Trophoblast cell (in vitro differentiated cells and primary cell): ENCODE results near the gene CCDC195.
"Not testable (repeated sequence)": the region's sequence is repeated elsewhere in the genome, so short reads cannot be mapped to it uniquely, and the experiment has no call there.

Experiments
- DNase-seq, 2 donors: peaks; one replicate each; pipeline ENCODE4 v3.0.0-alpha.2; 2016
- H2AFZ ChIP-seq: 2 replicates; pipeline ENCODE4 v1.6.1; 2013; ENCODE audit warnings: low read length, moderate library complexity, mild to moderate bottlenecking; ENCODE audit not compliant: insufficient read depth, poor library complexity
- H2AK5ac ChIP-seq: 2 replicates; pipeline ENCODE4 v1.6.1; 2013; ENCODE audit warnings: mild to moderate bottlenecking, low read length
- H2BK120ac ChIP-seq: 2 replicates; pipeline ENCODE4 v1.6.1; 2013; ENCODE audit warnings: low read length, mild to moderate bottlenecking, moderate library complexity; ENCODE audit not compliant: insufficient read depth, poor library complexity
- H2BK12ac ChIP-seq: 2 replicates; pipeline ENCODE4 v1.6.1; 2013; ENCODE audit warnings: mild to moderate bottlenecking, low read length, moderate library complexity
- H2BK5ac ChIP-seq: 2 replicates; pipeline ENCODE4 v1.6.1; 2013; ENCODE audit warnings: low read length, low read depth, moderate library complexity, mild to moderate bottlenecking; ENCODE audit not compliant: poor library complexity
- H3K14ac ChIP-seq: 2 replicates; pipeline ENCODE4 v1.6.1; 2013; ENCODE audit warnings: mild to moderate bottlenecking, low read length
- H3K18ac ChIP-seq: 2 replicates; pipeline ENCODE4 v1.6.1; 2013; ENCODE audit warnings: mild to moderate bottlenecking, low read length
- H3K23ac ChIP-seq: 2 replicates; pipeline ENCODE4 v1.6.1; 2013; ENCODE audit warnings: low read length
- H3K27ac ChIP-seq: 2 replicates; pipeline ENCODE4 v1.5.1; 2013; ENCODE audit warnings: low read depth, mild to moderate bottlenecking, inconsistent platforms, low read length, moderate library complexity
- H3K27me3 ChIP-seq: 2 replicates; pipeline ENCODE4 v1.6.1; 2013; ENCODE audit warnings: inconsistent platforms, mild to moderate bottlenecking, low read length, moderate library complexity; ENCODE audit not compliant: insufficient read depth
- H3K36me3 ChIP-seq, 2 experiments: 1 replicate in 1 of 2; 2 replicates in 1 of 2; pipeline ENCODE4 v1.6.1; 2013; ENCODE audit warnings: low read length in 2 of 2, mild to moderate bottlenecking in 2 of 2, moderate library complexity in 1 of 2; ENCODE audit not compliant: insufficient read depth in 2 of 2, control insufficient read depth in 1 of 2
- H3K4ac ChIP-seq: 2 replicates; pipeline ENCODE4 v1.6.1; 2013; ENCODE audit warnings: low read depth, mild to moderate bottlenecking, low read length, moderate library complexity
- H3K4me1 ChIP-seq, 2 experiments: 1 replicate in 1 of 2; 2 replicates in 1 of 2; pipeline ENCODE4 v1.6.1; 2013; ENCODE audit warnings: low read length in 2 of 2, mild to moderate bottlenecking in 2 of 2, moderate library complexity in 1 of 2; ENCODE audit not compliant: insufficient read depth in 2 of 2, control insufficient read depth in 1 of 2
- H3K4me2 ChIP-seq: 2 replicates; pipeline ENCODE4 v1.6.1; 2013; ENCODE audit warnings: inconsistent platforms, mild to moderate bottlenecking, low read length, moderate library complexity
- H3K4me3 ChIP-seq: 2 replicates; pipeline ENCODE4 v1.5.1; 2013; ENCODE audit warnings: mild to moderate bottlenecking, low read depth, low read length, inconsistent platforms
- H3K79me1 ChIP-seq: one replicate; pipeline ENCODE4 v1.6.1; 2013; ENCODE audit warnings: low read length
- H3K79me2 ChIP-seq: 2 replicates; pipeline ENCODE4 v1.6.1; 2013; ENCODE audit warnings: low read length, mild to moderate bottlenecking; ENCODE audit not compliant: control insufficient read depth, insufficient read depth, poor library complexity
- H3K9ac ChIP-seq: 2 replicates; pipeline ENCODE4 v1.6.1; 2013; ENCODE audit warnings: mild to moderate bottlenecking, low read length
- H3K9me3 ChIP-seq: 2 replicates; pipeline ENCODE4 v1.6.1; 2013; ENCODE audit warnings: low read depth, mild to moderate bottlenecking, control low read depth, inconsistent platforms, low read length; ENCODE audit not compliant: insufficient read depth
- H4K12ac ChIP-seq: 2 replicates; pipeline ENCODE4 v1.6.1; 2013; ENCODE audit warnings: low read depth, mild to moderate bottlenecking, low read length, moderate library complexity
- H4K8ac ChIP-seq: 2 replicates; pipeline ENCODE4 v1.6.1; 2013; ENCODE audit warnings: low read depth, mild to moderate bottlenecking, low read length, moderate library complexity
- H4K91ac ChIP-seq: one replicate; pipeline ENCODE4 v1.6.1; 2013; ENCODE audit warnings: low read depth, mild to moderate bottlenecking, low read length, moderate library complexity
- WGBS: extraction: QIAGEN DNeasy Blood & Tissue Kit; methylation state at CpG from one replicate; pipeline ENCODE4 v1.1.7; 2013; ENCODE audit warnings: missing lambda C conversion rate; ENCODE audit not compliant: insufficient read length, insufficient coverage; ENCODE audit errors: extremely low coverage; 5-methylcytosine and 5-hydroxymethylcytosine counted together

Gene CCDC195

DNA sequence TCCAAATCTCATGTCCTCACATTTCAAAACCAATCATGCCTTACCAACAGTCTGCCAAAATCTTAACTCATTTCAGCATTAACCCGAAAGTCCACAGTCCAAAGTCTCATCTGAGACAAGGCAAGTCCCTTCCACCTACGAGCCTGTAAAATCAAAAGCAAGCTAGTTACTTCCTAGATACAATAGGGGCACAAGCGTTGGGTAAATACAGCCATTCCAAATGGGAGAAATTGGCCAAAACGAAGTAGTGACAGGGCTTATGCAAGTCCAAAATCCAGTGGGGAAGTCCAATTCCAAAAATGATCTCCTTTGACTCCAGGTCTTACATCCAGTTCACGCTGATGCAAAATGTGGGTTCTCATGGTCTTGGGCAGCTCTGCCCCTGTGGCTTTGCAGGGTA is 54.5 kb downstream of the CCDC195 start:
- H3K79me1 ChIP-seq, H3K14ac ChIP-seq, H3K79me2 ChIP-seq, H3K9me3 ChIP-seq, H3K36me3 ChIP-seq, H2BK12ac ChIP-seq, H3K18ac ChIP-seq, H3K23ac ChIP-seq, H3K4ac ChIP-seq, H4K12ac ChIP-seq, H3K9ac ChIP-seq, H4K8ac ChIP-seq, H3K27me3 ChIP-seq, H2AFZ ChIP-seq, H2AK5ac ChIP-seq, H2BK120ac ChIP-seq, H3K4me3 ChIP-seq, H3K4me1 ChIP-seq, H3K27ac ChIP-seq, H4K91ac ChIP-seq, H3K4me2 ChIP-seq, H2BK5ac ChIP-seq, DNase-seq: not testable (repeated sequence)
- no CpG with 5 or more reads among the region's 5 CpGs for WGBS

DNA sequence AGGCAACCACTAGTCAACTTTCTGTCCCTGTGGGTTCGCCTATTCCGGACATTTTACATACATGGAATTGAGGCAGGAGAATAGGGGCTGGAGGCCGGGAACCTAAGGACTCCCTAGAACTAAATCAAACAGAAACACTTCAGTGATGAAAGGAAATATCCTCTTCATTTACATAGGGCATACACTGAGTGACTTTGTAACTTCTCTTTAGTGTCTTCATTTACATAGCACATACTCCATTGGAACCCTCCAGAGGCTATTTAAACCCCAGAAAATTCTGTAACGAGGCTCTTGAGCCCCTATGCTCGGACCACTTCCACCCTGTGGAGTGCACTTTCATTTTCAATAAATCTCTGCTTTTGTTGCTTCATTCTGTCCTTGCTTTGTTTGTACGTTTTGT is 56.5 kb downstream of the CCDC195 start:
- Histone ChIP-seq H3K9me3 (peaks cover 8% of the 10 kb centered on the region), H3K18ac (no peak overlapping the region), H2BK12ac (no peak overlapping the region), H3K4me1 (no peaks in the 10 kb centered on the region), H3K27ac (no peak overlapping the region), H2BK120ac (no peak overlapping the region), H4K12ac (no peak overlapping the region), H3K36me3 (no peaks in the 10 kb centered on the region), H4K8ac (no peak overlapping the region), H3K4me3 (no peak overlapping the region), H3K14ac (no peak overlapping the region), H2AK5ac (no peak overlapping the region), H2BK5ac (no peak overlapping the region), H3K9ac (no peak overlapping the region), H3K27me3 (no peaks in the 10 kb centered on the region), H3K23ac (no peak overlapping the region), H4K91ac (no peak overlapping the region), H3K4ac (no peak overlapping the region), H3K79me1 (no peaks in the 10 kb centered on the region), H3K4me2 (no peak overlapping the region), H3K79me2 (no peaks in the 10 kb centered on the region), H2AFZ (no peak overlapping the region)
- no CpG with 5 or more reads among the region's 6 CpGs for WGBS
- DNase-seq, result no peak

DNA sequence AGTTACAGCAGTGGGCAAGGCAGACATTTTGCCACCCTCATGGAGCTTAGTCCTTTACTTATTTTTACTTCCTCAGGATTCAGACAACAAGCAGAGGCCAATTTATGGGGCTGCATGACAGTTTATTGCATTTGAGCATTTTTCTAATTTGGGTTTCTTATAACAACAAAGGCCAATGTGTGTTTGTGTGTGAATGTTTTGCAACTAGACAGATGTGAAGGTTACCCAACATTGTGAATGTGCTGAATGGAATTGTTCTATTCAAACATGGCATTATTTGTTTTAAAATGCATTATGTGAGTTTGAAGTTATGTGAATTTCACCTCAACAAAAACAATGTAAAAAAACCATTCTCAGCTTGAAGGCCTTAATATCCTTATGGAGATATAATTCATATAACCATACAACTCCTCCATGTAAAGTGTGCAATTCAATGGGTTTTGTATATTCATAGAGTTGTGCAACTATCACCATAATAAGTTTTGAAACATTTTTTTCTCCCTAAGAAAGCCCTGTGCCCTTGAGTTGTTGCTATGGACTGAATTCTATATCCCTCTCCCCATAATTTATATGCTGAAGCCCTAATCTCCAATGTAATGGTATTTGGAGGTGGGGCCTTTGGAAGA is 57.3 kb downstream of the CCDC195 start:
- H3K4me1 ChIP-seq, result no peaks in the 10 kb centered on the region
- no peak overlapping the region for H4K91ac ChIP-seq
- peaks cover 8% of the 10 kb centered on the region for H3K9me3 ChIP-seq
- no peak overlapping the region for H3K4me3 ChIP-seq
- no peak overlapping the region for H2AK5ac ChIP-seq
- no peak overlapping the region for H3K18ac ChIP-seq
- no peak overlapping the region for H3K23ac ChIP-seq
- DNase-seq, result no peak
- no peak overlapping the region for H2BK5ac ChIP-seq
- H3K79me1 ChIP-seq, result no peaks in the 10 kb centered on the region
- H4K8ac ChIP-seq, result no peak overlapping the region
- H3K14ac ChIP-seq, result no peak overlapping the region
- no peaks in the 10 kb centered on the region for H3K79me2 ChIP-seq
- H2BK120ac ChIP-seq, result no peak overlapping the region
- H2AFZ ChIP-seq, result no peak overlapping the region
- no peak overlapping the region for H3K27ac ChIP-seq
- H4K12ac ChIP-seq, result no peak overlapping the region
- H3K9ac ChIP-seq, result no peak overlapping the region
- H3K4ac ChIP-seq, result no peak overlapping the region
- H2BK12ac ChIP-seq, result no peak overlapping the region
- H3K27me3 ChIP-seq, result no peaks in the 10 kb centered on the region
- H3K36me3 ChIP-seq, result no peaks in the 10 kb centered on the region
- H3K4me2 ChIP-seq, result no peak overlapping the region

DNA sequence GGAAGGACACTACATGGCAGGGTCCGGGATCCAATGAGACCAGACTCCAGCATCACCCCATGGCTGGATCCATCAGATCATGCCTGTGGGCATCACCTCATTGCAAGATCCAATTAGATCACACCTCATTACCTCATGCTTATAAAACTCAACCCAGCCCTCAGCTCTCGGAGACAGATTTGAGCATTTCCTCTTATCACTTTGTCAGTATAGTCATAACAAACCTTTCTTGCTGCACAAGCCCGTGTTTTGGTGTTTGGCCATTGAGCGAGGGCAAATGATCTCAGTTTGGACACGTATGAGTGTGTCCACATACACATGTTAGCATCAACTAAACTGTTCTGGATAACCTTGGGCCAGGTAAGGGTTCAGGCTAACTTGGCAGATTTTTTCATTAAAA is 58.8 kb downstream of the CCDC195 start:
- Histone ChIP-seq H3K4me3 (no peak overlapping the region), H3K36me3 (no peaks in the 10 kb centered on the region), H2BK120ac (no peak overlapping the region), H3K23ac (no peak overlapping the region), H3K14ac (no peak overlapping the region), H3K9ac (no peak overlapping the region), H4K91ac (no peak overlapping the region), H2BK5ac (no peak overlapping the region), H3K27ac (no peak overlapping the region), H3K18ac (no peak overlapping the region), H2AFZ (no peak overlapping the region), H3K27me3 (no peaks in the 10 kb centered on the region), H4K12ac (no peak overlapping the region), H3K9me3 (peaks cover 8% of the 10 kb centered on the region), H3K79me2 (no peaks in the 10 kb centered on the region), H3K4ac (no peak overlapping the region), H3K4me1 (no peaks in the 10 kb centered on the region), H4K8ac (no peak overlapping the region), H3K4me2 (no peak overlapping the region), H3K79me1 (no peaks in the 10 kb centered on the region), H2AK5ac (no peak overlapping the region), H2BK12ac (no peak overlapping the region)
- no peak for DNase-seq
- WGBS, result no CpG with 5 or more reads among the region's 5 CpGs
